HG02884 (cell line): ENCODE data around the gene HSF4.
A peak's percentile ranks its signal among the peaks of the same experiment; 100 is the strongest.

Experiments used
- ATAC-seq: cut with Tn5 transposase; IDR thresholded peaks from one replicate; pipeline ENCODE4 v1.9.1; 2021; ENCODE audit warnings: mild to moderate bottlenecking, moderate library complexity; ENCODE audit not compliant: unreplicated experiment

The HSF4 gene

DNA sequence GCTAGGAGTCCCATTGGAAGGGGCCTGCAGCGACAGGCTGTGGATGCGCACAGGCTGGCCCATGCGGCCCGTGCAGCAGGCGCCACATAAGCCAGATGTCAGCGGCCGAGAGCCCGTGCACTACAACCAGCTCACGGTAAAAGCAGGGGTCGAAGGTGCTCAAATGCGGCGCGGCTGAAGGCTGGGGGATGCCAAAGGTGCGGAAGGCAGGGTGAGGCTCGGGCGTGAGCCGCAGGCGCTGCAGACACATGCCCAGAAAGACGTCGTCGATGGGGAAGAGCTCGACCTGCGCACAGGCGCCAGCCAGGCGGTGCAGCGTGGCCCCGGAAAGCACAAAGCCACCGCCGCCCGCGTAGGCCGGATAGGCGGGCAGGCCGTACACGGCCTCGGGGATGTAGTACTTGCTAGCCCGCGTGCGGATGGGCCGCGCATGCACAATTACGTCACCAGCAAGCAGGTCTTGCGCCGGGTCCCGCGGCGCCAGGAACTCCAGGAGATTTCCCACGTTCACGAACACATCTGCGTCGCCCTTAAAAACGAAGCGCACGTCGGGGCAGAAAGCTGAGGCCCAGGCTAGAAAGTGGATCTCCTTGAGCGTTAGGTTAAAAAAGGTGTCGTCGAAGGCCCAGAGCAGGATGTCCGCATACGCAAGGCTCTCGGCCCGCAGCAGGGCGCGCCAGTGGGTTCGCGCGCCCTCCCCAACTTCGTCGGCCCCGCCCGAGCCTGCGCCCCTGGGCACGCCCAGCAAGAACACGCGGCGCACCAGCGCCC, 15.1 kb upstream of the HSF4 start:
- no peak for ATAC-seq

DNA sequence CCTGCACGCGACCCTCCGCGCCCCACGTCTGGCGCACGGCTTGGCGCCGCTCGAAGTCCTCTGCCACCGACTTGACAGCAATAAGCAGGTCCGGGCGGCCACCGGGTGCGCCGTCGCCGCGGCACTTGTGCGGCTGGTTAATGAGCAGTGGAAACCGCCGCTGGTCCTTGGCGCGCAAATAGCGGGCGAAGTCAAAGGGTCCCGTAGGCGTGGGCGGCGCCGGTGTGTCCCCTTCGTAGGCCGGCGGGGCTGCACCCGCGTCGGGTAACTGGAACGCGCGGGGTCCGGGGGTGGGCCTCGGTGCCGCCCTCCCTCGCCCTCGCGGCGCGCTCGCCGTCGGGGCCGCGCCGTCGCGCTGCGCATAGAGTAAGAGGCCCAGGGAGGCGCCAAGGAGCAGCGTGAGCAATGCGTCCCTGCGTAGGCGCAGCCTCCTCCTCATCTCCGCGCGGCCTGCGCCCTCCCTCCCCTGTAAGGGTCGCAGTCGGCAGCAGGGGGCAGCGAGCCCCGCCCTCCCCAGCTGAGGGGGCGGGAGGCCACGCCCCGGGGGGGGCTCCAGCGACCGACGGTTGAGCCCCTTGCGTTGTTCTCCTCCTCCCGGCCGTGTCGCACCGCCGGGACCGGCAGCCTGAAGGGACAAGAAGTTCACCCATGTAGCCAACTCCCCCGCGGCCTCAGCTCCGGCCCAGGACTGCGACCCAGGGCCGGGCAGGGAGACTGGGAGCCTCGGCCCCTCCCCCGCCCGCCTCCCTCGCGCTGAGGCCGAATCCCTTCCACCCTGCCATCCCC, 14.3 kb upstream of the HSF4 start:
- ATAC-seq, result no peak

DNA sequence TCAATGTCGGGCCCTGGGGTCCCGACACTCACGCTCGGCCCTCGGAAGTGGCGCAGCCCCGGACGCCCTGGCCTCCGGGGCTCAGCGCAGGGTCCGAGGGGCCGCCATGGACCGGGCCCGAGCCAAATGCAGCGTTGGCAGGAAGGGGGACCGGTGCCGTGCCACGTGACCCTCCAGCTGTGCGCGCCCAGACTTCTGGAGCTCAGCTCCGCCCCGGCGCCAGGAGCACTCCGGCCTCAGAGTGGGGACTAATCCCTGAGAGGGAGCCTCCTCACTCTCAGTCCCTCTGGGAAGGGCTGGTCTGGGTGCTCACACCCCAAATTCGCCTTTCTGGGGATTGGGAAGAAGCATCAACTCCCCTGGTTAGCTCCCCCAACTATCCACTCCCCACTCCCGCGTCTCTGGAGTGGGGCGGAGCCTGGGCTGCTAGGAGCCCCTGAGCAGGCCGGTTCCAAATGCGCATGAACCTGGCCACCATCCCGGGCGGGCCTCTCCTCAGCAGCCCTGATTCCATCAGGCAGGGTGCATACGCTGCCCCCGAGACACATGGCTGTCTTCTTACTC, 13.6 kb upstream of the HSF4 start, which contains the start of gene B3GNT9:
Gene B3GNT9 (minus strand): TSS at position 166 of the 564 bp plus-strand sequence. CDS start 513 bp downstream, outside the sequence.
- ATAC-seq, result no peak

DNA sequence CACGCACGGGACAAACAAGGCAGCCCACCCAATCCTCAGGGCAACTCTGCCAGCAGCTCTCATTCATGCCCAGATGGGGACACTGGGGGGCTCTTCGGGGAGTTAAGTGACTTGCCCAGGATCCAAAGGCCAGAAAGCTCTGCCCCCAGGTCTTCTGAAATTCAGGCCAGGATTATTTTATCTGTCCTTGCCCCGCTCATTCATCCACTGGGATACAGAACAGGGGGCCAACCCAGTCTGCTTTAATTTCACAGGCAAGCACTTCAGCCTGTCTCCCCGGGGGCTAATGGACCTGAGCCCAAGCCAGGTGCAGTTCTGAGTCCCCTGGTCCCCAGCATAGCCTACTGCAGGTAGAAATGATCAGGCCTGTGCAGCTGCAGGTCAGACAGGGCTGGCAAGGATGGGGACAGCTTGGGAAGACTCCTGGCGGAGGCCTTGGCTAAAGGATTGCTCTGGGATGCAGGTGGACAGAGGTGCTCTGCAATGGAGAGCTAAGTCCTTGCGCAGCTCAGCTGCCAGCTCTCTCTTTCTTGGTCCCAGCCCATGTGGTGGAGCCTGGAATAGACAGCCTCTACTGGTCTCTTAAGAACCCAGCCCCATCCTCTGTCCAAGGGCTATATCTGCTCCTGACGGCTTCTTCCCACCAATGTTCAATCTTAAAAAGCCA, 13.0 kb upstream of the HSF4 start:
- no peak for ATAC-seq

DNA sequence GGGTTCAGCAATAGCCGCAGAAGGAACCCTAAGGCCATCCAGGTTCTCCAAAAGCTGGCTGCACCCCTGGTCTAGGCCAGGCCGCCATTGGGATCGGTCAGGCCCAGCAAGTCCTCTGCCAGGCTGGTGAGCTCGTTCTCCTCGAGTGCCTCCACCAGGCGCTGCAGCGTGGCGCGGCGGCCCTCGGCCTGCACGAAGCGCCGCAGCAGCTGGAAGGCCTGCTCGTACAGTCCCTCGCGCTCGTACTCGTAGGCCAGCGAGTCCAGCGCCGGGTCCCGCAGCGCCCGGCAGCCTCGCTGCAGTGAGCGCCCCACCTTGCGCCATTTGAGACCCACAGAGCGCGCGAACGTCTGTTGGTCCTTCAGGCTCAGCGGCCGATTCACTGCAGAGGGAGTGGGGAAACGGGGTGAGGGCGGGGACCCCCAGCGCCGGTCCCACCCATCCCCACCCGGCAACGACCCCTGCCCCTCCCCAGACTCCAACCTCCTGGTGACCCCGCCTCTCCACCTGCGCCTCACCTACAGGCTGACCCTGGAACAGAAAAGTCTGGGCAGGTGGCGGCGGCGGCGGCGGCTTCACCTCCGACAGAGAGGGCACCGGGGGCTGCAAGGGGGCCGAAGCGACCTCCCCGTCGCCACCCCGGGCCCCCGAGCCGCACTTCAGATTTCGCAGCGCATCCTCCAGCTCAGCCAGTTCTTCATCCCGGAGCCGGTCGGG, 9.8 kb upstream of the HSF4 start:
- ATAC-seq, result no peak

DNA sequence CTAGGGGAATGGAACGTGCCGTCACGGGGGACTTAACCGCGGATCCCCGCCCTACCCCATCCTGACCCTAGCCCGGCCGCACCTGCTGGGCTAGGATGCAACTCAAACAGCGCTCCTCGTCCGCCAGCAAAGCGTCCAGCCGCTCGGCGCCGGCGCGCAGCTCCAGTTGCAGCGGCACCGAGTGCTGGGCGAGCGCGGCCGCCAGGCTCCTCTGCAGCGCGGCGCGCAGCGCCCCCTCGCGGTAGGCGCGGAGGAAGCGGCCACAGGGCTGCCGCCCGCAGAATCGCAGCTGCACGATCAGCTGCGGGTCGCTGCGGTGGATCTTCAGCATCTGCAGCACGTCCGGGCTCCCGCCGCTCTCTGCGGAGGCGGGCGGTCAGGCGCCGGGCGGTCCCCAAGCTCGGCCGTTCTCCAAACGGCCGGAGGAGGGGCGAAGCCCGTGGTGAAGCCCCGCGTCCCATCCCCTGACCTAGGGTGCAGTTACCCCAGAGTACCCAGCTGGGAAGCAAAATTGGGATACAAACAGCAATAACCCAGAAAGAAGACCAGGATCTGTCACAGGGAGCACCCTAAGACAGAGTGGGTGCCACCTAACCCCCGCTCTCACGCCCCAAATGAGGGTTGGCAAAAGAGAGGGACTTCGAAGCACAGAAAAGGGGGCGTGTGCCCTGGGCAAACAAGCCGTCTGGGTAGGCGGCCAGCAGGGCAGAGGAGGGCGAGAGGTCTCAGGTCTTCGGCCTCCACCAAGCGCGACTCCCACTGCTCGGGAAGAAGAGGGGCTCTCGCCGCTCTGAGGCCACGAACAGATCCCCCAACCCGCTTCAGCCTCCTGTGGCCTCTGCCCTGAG, 9.0 kb upstream of the HSF4 start:
- ATAC-seq, result no peak

DNA sequence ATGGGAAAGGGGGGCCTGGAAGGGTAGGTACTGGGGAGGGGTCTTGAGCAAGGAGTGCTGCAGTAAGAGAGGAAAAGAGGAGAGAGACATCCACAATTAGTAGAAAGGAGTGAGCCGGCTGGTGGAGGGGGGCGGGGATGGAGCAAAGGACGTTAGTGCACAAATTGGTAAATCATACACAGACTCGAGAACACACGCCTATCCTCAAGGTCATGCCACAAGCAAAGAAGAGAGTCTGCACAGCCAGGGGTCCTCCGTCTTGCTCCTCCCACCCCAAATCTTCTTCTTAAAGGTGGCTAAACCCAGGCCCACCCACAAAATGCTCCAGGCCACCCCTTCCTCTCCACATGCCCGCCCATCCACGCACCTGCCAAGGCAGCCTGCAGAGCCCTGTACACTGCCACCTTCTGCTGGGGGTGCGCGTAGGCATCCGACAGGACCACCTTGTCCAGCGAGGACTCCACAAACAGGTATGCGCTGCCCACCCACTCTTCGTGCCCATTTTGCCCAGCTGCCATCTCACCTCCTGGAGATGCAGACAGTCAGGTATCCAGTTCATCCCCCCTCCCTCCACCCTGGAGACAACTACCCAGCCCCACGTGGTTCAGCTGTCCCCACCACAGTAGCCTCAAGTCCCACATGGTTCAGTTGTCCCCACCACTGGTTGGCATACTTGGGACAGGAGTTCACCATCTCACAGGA, 8.3 kb upstream of the HSF4 start:
- no peak for ATAC-seq

DNA sequence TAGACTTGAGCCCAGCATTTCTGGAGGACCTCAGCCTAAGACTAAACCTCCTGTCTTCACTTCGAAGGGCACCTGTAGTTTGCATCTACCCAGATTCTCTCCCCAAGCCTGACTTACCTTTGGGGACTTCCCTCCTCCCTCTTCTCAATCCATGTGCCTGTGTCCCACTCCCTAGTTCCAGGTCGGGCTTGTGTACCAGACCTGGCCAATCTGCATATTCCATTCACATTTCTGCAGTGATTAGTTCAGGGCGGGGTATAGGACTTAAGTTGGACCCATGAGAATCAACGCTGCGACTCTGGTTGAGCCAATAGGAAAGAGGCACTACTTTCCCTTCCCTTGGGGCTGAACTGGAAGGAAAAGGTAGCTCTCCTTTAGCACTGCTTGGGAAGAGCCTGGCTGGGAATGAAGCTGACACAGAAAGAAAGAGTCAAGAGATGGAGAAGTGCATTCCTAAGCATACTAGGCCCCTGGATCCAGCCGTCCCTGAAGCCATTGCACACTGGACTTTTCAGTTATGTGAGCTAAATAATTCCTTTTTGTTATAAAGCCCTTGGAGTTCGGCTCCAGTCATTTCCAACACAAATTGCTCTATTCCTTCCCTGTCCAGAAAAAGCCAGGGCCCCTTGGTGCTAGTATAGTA, 7.3 kb upstream of the HSF4 start:
- no peak for ATAC-seq

DNA sequence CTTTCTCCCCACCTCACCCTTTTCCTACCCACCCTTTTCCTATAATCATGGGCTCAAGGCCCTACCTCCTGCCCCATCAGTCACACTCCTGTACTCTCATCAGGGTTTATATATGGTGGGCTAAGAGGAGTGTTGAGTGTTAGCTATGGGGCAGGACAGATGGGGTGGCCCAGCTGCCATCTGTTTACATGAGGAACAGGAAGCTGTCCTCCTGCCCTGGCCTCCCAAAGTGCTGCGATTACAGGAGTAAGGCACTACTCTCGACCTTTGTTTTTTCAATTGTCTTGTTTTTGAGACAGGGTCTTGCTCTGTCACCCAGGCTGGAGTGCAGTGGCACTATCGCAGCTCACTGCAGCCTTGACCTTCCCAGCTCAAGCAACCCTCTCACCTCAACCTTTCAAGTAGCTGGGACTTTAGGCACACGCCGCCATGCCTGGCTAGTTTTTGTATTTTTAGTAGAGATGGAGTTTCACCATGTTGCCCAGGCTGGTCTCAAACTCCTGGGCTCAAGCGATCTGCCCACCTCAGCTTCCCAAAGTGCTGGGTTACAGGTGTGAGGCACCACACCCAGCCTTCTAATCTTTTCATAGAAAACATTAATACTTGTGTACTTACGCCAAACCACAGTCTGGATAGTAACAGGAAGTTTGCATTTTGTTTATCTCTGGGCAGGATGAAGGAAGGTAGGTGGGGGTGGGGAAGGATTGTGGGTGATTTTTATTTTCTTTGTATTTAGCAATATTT, 6.5 kb upstream of the HSF4 start:
- ATAC-seq, result no peak

DNA sequence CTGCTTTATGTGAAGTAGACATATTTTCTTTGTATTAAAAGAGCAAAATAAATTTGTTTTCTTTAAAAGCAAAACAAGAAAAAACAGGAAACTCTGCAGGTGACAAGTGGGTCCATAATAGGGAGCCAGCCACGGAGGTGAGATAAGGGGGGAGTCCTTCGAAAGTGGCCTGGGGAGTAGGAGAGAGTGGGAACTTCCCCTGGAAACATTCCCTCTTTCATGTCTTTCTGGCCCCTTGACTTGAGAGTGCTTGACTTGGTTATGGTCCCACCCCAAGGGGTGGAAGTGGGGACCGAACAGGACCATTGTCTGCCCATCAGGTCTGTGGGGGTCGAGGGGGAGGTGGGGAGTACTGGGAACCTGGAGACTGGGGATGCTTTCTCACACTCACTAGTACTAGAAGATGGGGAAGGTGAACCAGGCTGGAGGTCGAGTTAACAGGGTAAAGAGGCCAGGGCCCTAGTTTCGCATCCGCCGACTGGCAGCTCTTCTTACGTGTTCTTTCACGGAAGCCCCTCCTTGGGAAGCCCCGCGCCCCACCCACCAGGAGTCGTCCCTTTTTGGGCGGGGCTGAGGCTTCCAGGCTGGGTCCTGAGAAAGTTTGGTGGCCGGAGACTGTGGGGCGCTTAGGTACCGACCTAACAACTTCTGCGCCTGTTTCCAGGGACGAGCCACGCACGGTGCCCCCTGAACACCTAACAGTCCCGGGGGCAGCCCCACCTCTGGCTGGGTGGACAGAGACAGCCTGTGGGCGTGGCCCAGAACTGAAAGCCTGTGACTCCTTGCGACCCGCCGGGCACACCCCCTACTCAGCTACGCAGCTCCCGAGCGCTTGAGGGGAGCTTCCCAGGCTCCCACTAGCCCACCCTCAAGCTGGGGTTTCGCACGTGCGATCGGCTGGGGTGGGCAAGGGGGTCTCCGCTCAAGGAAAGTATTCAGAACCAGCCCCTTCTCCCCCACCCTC, 5.6 kb upstream of the HSF4 start:
- ATAC-seq, result peak; percentile 28

DNA sequence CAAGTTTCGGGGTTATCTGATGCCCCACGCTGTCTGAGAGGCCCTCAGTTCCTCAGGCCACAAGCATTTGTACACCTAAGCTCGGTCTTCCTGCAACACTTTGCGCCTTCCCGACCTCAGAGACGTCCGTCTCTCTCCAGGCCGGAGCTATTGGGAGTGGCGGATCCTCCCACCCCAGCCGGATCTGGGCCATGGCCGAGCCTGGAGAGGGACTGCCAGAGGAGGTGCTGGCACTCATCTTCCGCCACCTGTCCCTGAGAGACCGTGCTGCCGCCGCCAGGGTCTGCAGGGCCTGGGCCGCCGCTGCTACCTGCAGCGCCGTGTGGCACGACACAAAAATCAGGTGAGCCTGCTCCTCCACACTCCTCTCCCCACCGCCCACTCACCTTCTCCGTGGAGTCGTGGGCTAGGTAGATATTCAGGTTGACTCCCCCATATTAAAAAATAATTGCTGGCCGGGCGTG, 2.9 kb upstream of the HSF4 start:
- ATAC-seq, result no peak

DNA sequence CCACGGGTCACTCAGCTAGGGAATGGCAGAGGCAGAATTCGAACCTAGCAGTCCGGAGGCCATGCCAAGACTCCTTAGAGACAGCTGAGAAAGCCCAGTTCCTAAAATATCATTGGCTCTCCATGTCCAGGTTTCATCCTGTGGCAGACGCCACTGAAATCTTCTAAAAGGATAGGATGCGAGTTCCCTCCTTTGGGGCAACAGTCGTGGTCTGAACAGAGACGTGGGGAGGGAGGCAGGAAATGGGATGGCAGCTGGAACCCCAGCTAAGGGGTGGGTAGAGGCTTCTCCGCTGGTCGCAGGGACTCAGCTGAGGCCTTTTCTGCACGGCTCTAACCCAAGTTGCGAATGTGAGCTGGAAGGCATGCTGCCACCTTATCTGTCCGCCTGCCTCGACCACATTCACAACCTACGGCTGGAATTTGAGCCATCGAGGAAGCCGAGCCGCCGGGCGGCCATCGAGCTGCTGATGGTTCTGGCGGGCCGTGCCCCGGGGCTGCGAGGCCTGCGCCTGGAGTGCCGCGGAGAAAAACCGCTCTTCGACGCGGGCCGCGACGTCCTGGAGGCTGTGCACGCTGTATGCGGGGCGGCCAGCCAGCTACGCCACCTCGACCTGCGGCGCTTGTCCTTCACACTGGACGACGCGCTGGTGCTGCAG, 1.9 kb upstream of the HSF4 start:
- ATAC-seq, result no peak

DNA sequence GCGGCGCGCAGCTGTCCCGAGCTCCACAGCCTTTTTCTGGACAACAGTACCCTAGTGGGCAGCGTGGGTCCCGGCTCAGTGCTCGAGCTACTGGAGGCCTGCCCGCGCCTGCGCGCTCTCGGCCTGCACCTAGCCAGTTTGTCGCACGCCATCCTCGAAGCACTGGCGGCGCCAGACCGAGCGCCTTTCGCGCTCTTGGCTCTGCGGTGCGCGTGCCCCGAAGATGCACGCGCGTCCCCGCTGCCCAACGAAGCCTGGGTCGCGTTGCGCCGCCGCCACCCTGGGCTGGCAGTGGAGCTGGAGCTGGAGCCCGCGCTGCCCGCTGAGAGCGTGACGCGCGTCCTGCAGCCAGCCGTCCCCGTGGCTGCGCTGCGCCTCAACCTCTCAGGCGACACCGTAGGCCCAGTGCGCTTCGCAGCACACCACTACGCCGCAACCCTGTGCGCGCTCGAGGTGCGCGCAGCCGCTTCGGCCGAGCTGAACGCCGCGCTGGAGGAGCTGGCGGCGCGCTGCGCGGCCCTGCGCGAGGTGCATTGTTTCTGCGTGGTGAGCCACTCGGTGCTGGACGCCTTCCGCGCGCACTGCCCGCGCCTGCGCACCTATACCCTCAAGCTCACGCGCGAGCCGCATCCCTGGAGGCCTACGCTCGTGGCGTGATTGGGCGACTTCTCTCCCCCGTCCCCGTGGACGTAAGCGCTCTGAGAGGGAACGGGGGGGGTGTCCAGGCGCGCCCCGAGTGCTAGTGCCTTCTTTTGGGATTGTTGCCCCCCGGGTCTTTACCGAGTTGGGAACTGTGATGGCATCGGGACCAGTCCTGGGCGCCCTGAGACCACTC, 1.2 kb upstream of the HSF4 start:
- ATAC-seq, result no peak

DNA sequence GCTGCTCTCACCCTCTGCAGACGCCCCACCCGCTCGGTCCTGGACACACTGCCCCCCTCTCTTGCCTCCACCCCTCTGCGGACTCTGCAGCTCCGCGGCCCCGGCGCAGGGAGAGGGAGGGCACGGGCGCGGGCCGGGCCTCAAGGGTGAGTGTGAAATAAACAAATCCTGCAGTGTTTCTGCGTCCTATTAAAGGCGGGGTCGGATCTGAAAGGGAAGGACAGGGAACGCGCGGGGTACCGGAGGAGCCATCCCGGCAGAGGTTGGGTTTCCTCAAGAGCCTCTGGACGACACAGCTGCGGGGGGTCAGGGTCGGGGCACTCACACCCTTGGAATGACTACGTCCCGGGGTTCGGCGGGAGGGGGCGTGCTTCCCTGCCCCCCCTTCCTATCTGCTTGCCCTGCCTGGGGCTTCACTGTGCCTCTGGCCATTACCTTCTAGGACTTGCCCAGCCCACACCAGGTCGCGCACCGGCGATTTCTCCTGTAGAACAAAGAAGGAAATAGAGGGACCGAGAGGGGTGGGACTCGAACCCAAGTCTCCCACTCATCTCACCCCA, 466 bp upstream of the HSF4 start:
- no peak for ATAC-seq
